ENCODE data around the gene PKP4. TPM values are rescaled to one million over a fixed set of nuclear protein-coding genes. Genes with fewer than 3 reads are reported as not detected.

Gene PKP4
- total RNA-seq, 1 donor from 2014 or later, result 83.9 TPM

DNA sequence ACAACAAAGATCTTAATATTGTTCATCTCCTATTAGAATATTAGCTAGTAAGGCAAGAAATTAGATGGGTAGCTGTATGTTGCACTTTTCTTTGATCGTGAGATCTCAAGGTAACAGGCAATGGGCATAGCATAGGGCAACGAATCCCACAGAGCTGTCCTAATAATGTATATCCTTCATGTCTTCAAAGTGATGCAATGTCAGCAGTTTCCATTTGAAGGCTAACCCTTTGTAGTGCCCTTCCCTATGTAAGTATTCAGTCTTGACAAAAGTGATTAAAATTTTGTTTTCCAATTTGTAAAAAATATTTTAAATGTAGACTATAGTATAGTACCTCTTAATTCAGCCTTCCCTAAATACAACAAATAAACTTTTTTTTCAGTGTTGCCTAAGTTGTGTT lies 112.5 kb downstream of the PKP4 start:
- no peaks in the 10 kb centered on the region for H3K27me3 ChIP-seq
- H4K20me1 ChIP-seq (ENCODE audit: low read depth), result no peaks in the 10 kb centered on the region
- no peak overlapping the region for H3K27ac Mint-ChIP-seq
- no peak for DNase-seq (ENCODE audit: low spot score)
- peaks cover 3% of the 10 kb centered on the region for H3K79me2 ChIP-seq (ENCODE audit: low read depth)
- H3K4me1 Mint-ChIP-seq, result no peaks in the 10 kb centered on the region
- no peaks in the 10 kb centered on the region for H3F3A ChIP-seq (ENCODE audit: low read depth)
- H2AFZ ChIP-seq (replicated peaks), result no peak overlapping the region
- no peak overlapping the region for H3K4me3 ChIP-seq
- H3K36me3 Mint-ChIP-seq, result peaks cover 7% of the 10 kb centered on the region
- no peak for TF ChIP-seq EZH2phosphoT487 (IDR thresholded peaks at IDR 0.05)
- TF ChIP-seq, protein P1, sequence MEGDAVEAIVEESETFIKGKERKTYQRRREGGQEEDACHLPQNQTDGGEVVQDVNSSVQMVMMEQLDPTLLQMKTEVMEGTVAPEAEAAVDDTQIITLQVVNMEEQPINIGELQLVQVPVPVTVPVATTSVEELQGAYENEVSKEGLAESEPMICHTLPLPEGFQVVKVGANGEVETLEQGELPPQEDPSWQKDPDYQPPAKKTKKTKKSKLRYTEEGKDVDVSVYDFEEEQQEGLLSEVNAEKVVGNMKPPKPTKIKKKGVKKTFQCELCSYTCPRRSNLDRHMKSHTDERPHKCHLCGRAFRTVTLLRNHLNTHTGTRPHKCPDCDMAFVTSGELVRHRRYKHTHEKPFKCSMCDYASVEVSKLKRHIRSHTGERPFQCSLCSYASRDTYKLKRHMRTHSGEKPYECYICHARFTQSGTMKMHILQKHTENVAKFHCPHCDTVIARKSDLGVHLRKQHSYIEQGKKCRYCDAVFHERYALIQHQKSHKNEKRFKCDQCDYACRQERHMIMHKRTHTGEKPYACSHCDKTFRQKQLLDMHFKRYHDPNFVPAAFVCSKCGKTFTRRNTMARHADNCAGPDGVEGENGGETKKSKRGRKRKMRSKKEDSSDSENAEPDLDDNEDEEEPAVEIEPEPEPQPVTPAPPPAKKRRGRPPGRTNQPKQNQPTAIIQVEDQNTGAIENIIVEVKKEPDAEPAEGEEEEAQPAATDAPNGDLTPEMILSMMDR (IDR thresholded peaks at IDR 0.05), result no peak
- no peak for TF ChIP-seq EZH2 (IDR thresholded peaks at IDR 0.05)
- no peaks in the 10 kb centered on the region for H3K36me3 ChIP-seq
- no peak overlapping the region for H3K9ac ChIP-seq
- H3K4me2 ChIP-seq, result no peak overlapping the region
- H3K4me3 Mint-ChIP-seq, result no peak overlapping the region
- peaks cover 3% of the 10 kb centered on the region for H3K9me3 Mint-ChIP-seq
- H3K27ac ChIP-seq, result no peak overlapping the region
- H3K9me3 ChIP-seq (ENCODE audit: low read depth), result no peaks in the 10 kb centered on the region
- no peaks in the 10 kb centered on the region for H3K27me3 Mint-ChIP-seq (ENCODE audit: insufficient read depth, low read depth)
- H3K4me1 ChIP-seq, result no peaks in the 10 kb centered on the region

DNA sequence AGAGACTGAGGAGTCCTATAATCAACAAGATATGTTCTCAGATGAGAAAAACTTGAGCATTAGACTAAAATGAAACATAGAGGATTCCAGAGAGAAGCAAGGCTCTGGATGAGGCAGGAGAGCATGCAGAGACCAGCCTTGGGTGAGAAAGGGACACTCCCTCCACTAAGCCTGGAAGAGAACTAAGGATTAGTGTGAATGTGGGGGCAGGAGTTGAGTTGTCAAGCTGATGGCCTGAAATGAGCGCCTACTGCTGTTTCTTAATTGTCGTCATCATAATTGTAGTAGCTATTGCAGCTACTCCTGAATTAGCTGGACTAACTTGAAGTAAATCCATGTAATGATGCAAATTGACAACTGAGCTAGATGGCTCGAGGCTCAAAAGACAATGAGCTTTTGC lies 114.1 kb downstream of the PKP4 start:
- H3F3A ChIP-seq (ENCODE audit: low read depth), result no peaks in the 10 kb centered on the region
- peaks cover 3% of the 10 kb centered on the region for H3K79me2 ChIP-seq (ENCODE audit: low read depth)
- H3K27ac ChIP-seq, result no peak overlapping the region
- no peaks in the 10 kb centered on the region for H3K9me3 ChIP-seq (ENCODE audit: low read depth)
- H3K27ac Mint-ChIP-seq, result no peak overlapping the region
- H3K4me2 ChIP-seq, result no peak overlapping the region
- H3K27me3 Mint-ChIP-seq (ENCODE audit: insufficient read depth, low read depth), result no peaks in the 10 kb centered on the region
- H2AFZ ChIP-seq (replicated peaks), result no peak overlapping the region
- H3K9ac ChIP-seq, result no peak overlapping the region
- TF ChIP-seq EZH2phosphoT487 (IDR thresholded peaks at IDR 0.05) (no peak), EZH2 (IDR thresholded peaks at IDR 0.05) (no peak)
- TF ChIP-seq, protein P1 (IDR thresholded peaks at IDR 0.05), result no peak
- peaks cover 7% of the 10 kb centered on the region for H3K36me3 Mint-ChIP-seq
- H3K4me1 ChIP-seq, result no peaks in the 10 kb centered on the region
- H3K4me1 Mint-ChIP-seq, result no peaks in the 10 kb centered on the region
- peaks cover 3% of the 10 kb centered on the region for H3K9me3 Mint-ChIP-seq
- H3K4me3 Mint-ChIP-seq, result no peak overlapping the region
- H3K36me3 ChIP-seq, result no peaks in the 10 kb centered on the region
- H3K27me3 ChIP-seq, result no peaks in the 10 kb centered on the region
- no peak for DNase-seq (ENCODE audit: low spot score)
- H3K4me3 ChIP-seq, result no peak overlapping the region
- peaks cover 9% of the 10 kb centered on the region for H4K20me1 ChIP-seq (ENCODE audit: low read depth)

DNA sequence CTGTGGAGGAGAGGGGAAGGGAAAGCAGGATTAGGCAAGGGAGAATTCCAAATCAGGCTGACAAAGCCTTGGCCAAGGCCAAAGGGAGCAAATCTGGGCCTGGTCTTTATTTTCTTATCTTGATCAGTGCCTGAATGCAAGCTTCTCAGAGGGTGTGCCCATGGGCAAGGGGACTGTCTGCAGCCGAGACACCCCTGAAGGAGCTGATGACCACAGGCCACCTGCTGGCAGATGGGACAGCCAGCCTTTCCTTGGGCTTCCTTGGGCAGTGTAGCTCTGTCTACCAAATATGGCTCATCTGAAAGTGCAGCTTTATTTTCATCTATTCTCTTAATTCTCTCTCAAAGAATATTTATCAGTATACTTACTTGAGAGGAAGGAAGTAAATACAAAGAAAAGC lies 117.0 kb downstream of the PKP4 start:
- DNase-seq (ENCODE audit: low spot score), result no peak
- Histone ChIP-seq H3K36me3 (no peaks in the 10 kb centered on the region), H3K27me3 (no peaks in the 10 kb centered on the region), H3K9me3 (ENCODE audit: low read depth) (no peaks in the 10 kb centered on the region), H3K4me3 (no peak overlapping the region), H3K4me2 (no peak overlapping the region), H3K27ac (no peak overlapping the region), H2AFZ (replicated peaks) (no peak overlapping the region), H4K20me1 (ENCODE audit: low read depth) (peaks cover 9% of the 10 kb centered on the region), H3K79me2 (ENCODE audit: low read depth) (peaks cover 3% of the 10 kb centered on the region), H3F3A (ENCODE audit: low read depth) (no peaks in the 10 kb centered on the region), H3K4me1 (no peaks in the 10 kb centered on the region), H3K9ac (no peak overlapping the region)
- H3K27ac Mint-ChIP-seq, result no peak overlapping the region
- TF ChIP-seq, protein P1 (IDR thresholded peaks at IDR 0.05), result no peak
- TF ChIP-seq EZH2 (IDR thresholded peaks at IDR 0.05), result no peak
- TF ChIP-seq EZH2phosphoT487 (IDR thresholded peaks at IDR 0.05), result no peak
- H3K27me3 Mint-ChIP-seq (ENCODE audit: insufficient read depth, low read depth), result no peaks in the 10 kb centered on the region
- H3K36me3 Mint-ChIP-seq, result peaks cover 4% of the 10 kb centered on the region
- no peak overlapping the region for H3K4me3 Mint-ChIP-seq
- H3K4me1 Mint-ChIP-seq, result no peaks in the 10 kb centered on the region
- peaks cover 3% of the 10 kb centered on the region for H3K9me3 Mint-ChIP-seq
